ENCODE data around the gene DCUN1D4. TPM values are rescaled to one million over a fixed set of nuclear protein-coding genes. Genes with fewer than 3 reads are reported as not detected.

Gene DCUN1D4
- total and polyA plus RNA-seq, 2 donors (not counting 1 experiment from before 2014, with no cell fraction given), result 44.3 to 50.7 TPM

GRCh38 chr4:51849430-51849829, 6.5 kb downstream of the DCUN1D4 start:
- Histone ChIP-seq H3K36me3 (ENCODE audit: control insufficient read depth, insufficient read depth, low read length) (peaks cover 2% of the 10 kb centered on the region), H2AFZ (ENCODE audit: low read length) (no peak overlapping the region), H3K4me1 (ENCODE audit: control insufficient read depth, extremely low read depth, insufficient read depth, low read length) (peaks cover 4% of the 10 kb centered on the region), H3K79me2 (ENCODE audit: control insufficient read depth, insufficient read depth, low read length) (peaks cover 80% of the 10 kb centered on the region), H3K9ac (ENCODE audit: insufficient read depth, low read length) (no peak overlapping the region), H3K4me2 (ENCODE audit: extremely low read depth, insufficient read depth, low read length) (no peak overlapping the region), H3K27ac (ENCODE audit: insufficient read depth, low read length) (no peak overlapping the region), H3K4me3 (replicated peaks in 1 of 4; ENCODE audit: control extremely low read depth in 1 of 4, insufficient read depth in 1 of 4, low read depth in 3 of 4, low read length in 4 of 4) (no peak overlapping the region), H4K20me1 (ENCODE audit: control insufficient read depth, extremely low read depth, insufficient read depth, low read length) (no peaks in the 10 kb centered on the region), H3K27me3 (ENCODE audit: control insufficient read depth, insufficient read depth, low read length) (no peaks in the 10 kb centered on the region), H3K9me3 (ENCODE audit: control insufficient read depth, insufficient read depth, low read depth, low read length) (no peaks in the 10 kb centered on the region)
- TF ChIP-seq CTCF (conservative IDR thresholded peaks at IDR 0.05 in 1 of 2, IDR thresholded peaks at IDR 0.05 in 1 of 2; ENCODE audit: low read depth in 1 of 2, low read length in 2 of 2) (no peak), EZH2 (IDR thresholded peaks at IDR 0.05; ENCODE audit: low read length, missing control alignments) (no peak)
- DNase-seq (ENCODE audit: low read depth in 2 of 2), result no peak

GRCh38 chr4:51850294-51850693, 7.3 kb downstream of the DCUN1D4 start:
- no peak for TF ChIP-seq CTCF (conservative IDR thresholded peaks at IDR 0.05 in 1 of 2, IDR thresholded peaks at IDR 0.05 in 1 of 2; ENCODE audit: low read depth in 1 of 2, low read length in 2 of 2)
- TF ChIP-seq EZH2 (IDR thresholded peaks at IDR 0.05; ENCODE audit: low read length, missing control alignments), result no peak
- Histone ChIP-seq H4K20me1 (ENCODE audit: control insufficient read depth, extremely low read depth, insufficient read depth, low read length) (no peaks in the 10 kb centered on the region), H3K4me1 (ENCODE audit: control insufficient read depth, extremely low read depth, insufficient read depth, low read length) (peaks cover 2% of the 10 kb centered on the region)

GRCh38 chr4:51851090-51851936, 8.4 kb downstream of the DCUN1D4 start:
- H3K4me2 ChIP-seq (ENCODE audit: extremely low read depth, insufficient read depth, low read length), result no peak overlapping the region
- H4K20me1 ChIP-seq (ENCODE audit: control insufficient read depth, extremely low read depth, insufficient read depth, low read length), result no peaks in the 10 kb centered on the region
- no peaks in the 10 kb centered on the region for H3K27me3 ChIP-seq (ENCODE audit: control insufficient read depth, insufficient read depth, low read length)
- no peak overlapping the region for H3K4me3 ChIP-seq (replicated peaks in 1 of 4; ENCODE audit: control extremely low read depth in 1 of 4, insufficient read depth in 1 of 4, low read depth in 3 of 4, low read length in 4 of 4)
- H2AFZ ChIP-seq (ENCODE audit: low read length), result no peak overlapping the region
- no peak overlapping the region for H3K27ac ChIP-seq (ENCODE audit: insufficient read depth, low read length)
- H3K4me1 ChIP-seq (ENCODE audit: control insufficient read depth, extremely low read depth, insufficient read depth, low read length), result peaks cover 2% of the 10 kb centered on the region
- no peak overlapping the region for H3K9ac ChIP-seq (ENCODE audit: insufficient read depth, low read length)
- H3K79me2 ChIP-seq (ENCODE audit: control insufficient read depth, insufficient read depth, low read length), result peaks cover 76% of the 10 kb centered on the region
- no peaks in the 10 kb centered on the region for H3K9me3 ChIP-seq (ENCODE audit: control insufficient read depth, insufficient read depth, low read depth, low read length)
- TF ChIP-seq CTCF (conservative IDR thresholded peaks at IDR 0.05 in 1 of 2, IDR thresholded peaks at IDR 0.05 in 1 of 2; ENCODE audit: low read depth in 1 of 2, low read length in 2 of 2) (no peak), EZH2 (IDR thresholded peaks at IDR 0.05; ENCODE audit: low read length, missing control alignments) (no peak)
- H3K36me3 ChIP-seq (ENCODE audit: control insufficient read depth, insufficient read depth, low read length), result peaks cover 2% of the 10 kb centered on the region
- DNase-seq (ENCODE audit: low read depth in 2 of 2), result no peak

More at GRCh38 chr4:51850294-51850693, 7.3 kb downstream of the DCUN1D4 start:
- Histone ChIP-seq H3K4me2 (ENCODE audit: extremely low read depth, insufficient read depth, low read length) (no peak overlapping the region), H2AFZ (ENCODE audit: low read length) (no peak overlapping the region), H3K79me2 (ENCODE audit: control insufficient read depth, insufficient read depth, low read length) (peaks cover 79% of the 10 kb centered on the region), H3K36me3 (ENCODE audit: control insufficient read depth, insufficient read depth, low read length) (peaks cover 2% of the 10 kb centered on the region), H3K9ac (ENCODE audit: insufficient read depth, low read length) (no peak overlapping the region), H3K9me3 (ENCODE audit: control insufficient read depth, insufficient read depth, low read depth, low read length) (no peaks in the 10 kb centered on the region), H3K27me3 (ENCODE audit: control insufficient read depth, insufficient read depth, low read length) (no peaks in the 10 kb centered on the region), H3K27ac (ENCODE audit: insufficient read depth, low read length) (no peak overlapping the region), H3K4me3 (replicated peaks in 1 of 4; ENCODE audit: control extremely low read depth in 1 of 4, insufficient read depth in 1 of 4, low read depth in 3 of 4, low read length in 4 of 4) (no peak overlapping the region)
- DNase-seq (ENCODE audit: low read depth in 2 of 2), result no peak

Data from fibroblast of lung (primary cell).